RWPE2 (cell line): Measurements from ENCODE around the gene TCFL5.

Experiments
- ATAC-seq: fragments of 200-7000 bp; cut with Tn5 transposase; 3 replicates; pipeline ENCODE4 v1.9.1; 2021; ENCODE audit warnings: low read depth
- DNase-seq: peaks from one replicate; pipeline ENCODE4 v3.0.0-alpha.2; 2020; ENCODE audit warnings: low spot score
- H3K27ac ChIP-seq: fragments of 450-650 bp; 2 replicates; pipeline ENCODE4 v1.5.1; 2017; ENCODE audit warnings: mild to moderate bottlenecking; ENCODE audit not compliant: poor library complexity, severe bottlenecking
- H3K27me3 ChIP-seq: fragments of 250-450 bp; sonication (Bioruptor Pico); 2 replicates; pipeline ENCODE4 v1.5.1; 2021; ENCODE audit warnings: mild to moderate bottlenecking, moderate library complexity; ENCODE audit not compliant: insufficient read depth, poor library complexity, severe bottlenecking
- H3K36me3 ChIP-seq: fragments of 250-450 bp; sonication (Bioruptor Pico); 2 replicates; pipeline ENCODE4 v1.5.1; 2020; ENCODE audit warnings: low read depth, mild to moderate bottlenecking, moderate library complexity
- H3K4me1 ChIP-seq: fragments of 250-450 bp; sonication (Bioruptor Pico); 2 replicates; pipeline ENCODE4 v1.5.1; 2021; ENCODE audit warnings: mild to moderate bottlenecking, moderate library complexity; ENCODE audit not compliant: insufficient read depth, poor library complexity, severe bottlenecking
- H3K4me3 ChIP-seq: fragments of 250-450 bp; sonication (Bioruptor Pico); 2 replicates; pipeline ENCODE4 v1.5.1; 2021; ENCODE audit warnings: mild to moderate bottlenecking, moderate library complexity; ENCODE audit not compliant: severe bottlenecking
- H3K9me3 ChIP-seq: fragments of 250-450 bp; sonication (Bioruptor Pico); 2 replicates; pipeline ENCODE4 v1.5.1; 2021; ENCODE audit warnings: mild to moderate bottlenecking, moderate library complexity; ENCODE audit not compliant: severe bottlenecking
- CTCF ChIP-seq: fragments of 450-650 bp; IDR thresholded peaks from one replicate; pipeline ENCODE4 v1.5.1; 2017; ENCODE audit warnings: mild to moderate bottlenecking, moderate library complexity; ENCODE audit not compliant: poor library complexity, severe bottlenecking

The TCFL5 gene

GRCh38 chr20:62830821-62831220, 30.8 kb downstream of the TCFL5 start:
- Histone ChIP-seq H3K27ac (no peak overlapping the region), H3K4me1 (peaks cover 17% of the 10 kb centered on the region)

GRCh38 chr20:62830251-62830650, 31.4 kb downstream of the TCFL5 start:
- no peak for TF ChIP-seq CTCF
- no peaks in the 10 kb centered on the region for H3K9me3 ChIP-seq
- no peak overlapping the region for H3K4me3 ChIP-seq
- ATAC-seq (no peak), DNase-seq (no peak)
- H3K27ac ChIP-seq, result no peak overlapping the region
- no peaks in the 10 kb centered on the region for H3K36me3 ChIP-seq
- peaks cover 17% of the 10 kb centered on the region for H3K4me1 ChIP-seq
- no peaks in the 10 kb centered on the region for H3K27me3 ChIP-seq

More at GRCh38 chr20:62830821-62831220, 30.8 kb downstream of the TCFL5 start:
- no peaks in the 10 kb centered on the region for H3K36me3 ChIP-seq
- no peaks in the 10 kb centered on the region for H3K27me3 ChIP-seq
- DNase-seq, result no peak
- ATAC-seq, result no peak
- no peak overlapping the region for H3K4me3 ChIP-seq
- no peaks in the 10 kb centered on the region for H3K9me3 ChIP-seq
- TF ChIP-seq CTCF, result no peak

DNA sequence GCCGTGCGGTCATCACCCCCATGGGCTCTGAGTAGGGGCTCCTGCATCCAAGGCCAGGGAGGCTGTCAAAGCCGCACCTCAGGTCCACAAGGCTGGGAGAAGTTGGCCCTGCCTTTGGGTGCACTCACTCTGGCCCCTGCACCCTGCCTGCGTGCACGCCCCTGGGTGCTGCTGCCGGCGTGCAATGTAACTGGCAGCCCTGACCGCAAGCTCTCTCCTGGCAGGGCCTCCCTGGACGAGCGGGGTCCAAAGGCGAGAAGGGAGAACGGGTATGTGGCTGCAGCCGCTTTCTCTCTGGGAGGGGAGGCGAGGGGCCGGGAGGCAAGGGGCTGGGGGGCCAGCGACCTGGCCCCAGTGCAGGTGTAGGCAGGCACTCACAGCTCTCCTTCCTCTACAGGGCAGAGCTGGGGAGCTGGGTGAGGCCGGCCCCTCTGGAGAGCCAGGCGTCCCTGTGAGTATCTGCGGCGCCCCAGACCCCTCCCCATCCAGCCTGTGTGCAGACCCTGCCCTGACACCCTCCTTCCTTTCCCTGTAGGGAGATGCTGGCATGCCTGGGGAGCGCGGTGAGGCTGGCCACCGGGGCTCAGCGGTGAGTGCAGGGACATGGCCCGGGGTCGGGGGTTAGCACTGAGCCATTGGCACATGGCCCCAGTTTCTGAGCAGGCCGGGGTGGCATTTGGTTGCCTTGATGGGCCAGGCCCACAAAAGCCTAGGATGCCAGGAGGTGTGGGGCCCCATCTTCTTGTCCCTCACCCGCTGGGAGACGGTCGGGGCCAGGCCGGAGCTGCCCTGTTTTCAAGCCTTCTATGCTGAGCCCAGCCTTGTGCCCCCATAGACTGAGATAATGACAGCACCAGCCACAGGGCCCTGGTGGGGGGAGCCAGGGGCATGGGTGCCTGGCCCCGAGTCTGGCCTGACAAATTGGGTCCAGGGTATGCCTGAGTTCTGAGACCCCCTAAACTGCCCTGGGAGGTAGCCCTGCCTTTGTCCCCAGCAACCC, 32.1 kb downstream of the TCFL5 start:
- no peak for TF ChIP-seq CTCF
- H3K27me3 ChIP-seq, result no peaks in the 10 kb centered on the region
- H3K9me3 ChIP-seq, result no peaks in the 10 kb centered on the region
- ATAC-seq (no peak), DNase-seq (no peak)
- no peaks in the 10 kb centered on the region for H3K36me3 ChIP-seq
- no peak overlapping the region for H3K27ac ChIP-seq
- peaks cover 17% of the 10 kb centered on the region for H3K4me1 ChIP-seq
- no peak overlapping the region for H3K4me3 ChIP-seq

DNA sequence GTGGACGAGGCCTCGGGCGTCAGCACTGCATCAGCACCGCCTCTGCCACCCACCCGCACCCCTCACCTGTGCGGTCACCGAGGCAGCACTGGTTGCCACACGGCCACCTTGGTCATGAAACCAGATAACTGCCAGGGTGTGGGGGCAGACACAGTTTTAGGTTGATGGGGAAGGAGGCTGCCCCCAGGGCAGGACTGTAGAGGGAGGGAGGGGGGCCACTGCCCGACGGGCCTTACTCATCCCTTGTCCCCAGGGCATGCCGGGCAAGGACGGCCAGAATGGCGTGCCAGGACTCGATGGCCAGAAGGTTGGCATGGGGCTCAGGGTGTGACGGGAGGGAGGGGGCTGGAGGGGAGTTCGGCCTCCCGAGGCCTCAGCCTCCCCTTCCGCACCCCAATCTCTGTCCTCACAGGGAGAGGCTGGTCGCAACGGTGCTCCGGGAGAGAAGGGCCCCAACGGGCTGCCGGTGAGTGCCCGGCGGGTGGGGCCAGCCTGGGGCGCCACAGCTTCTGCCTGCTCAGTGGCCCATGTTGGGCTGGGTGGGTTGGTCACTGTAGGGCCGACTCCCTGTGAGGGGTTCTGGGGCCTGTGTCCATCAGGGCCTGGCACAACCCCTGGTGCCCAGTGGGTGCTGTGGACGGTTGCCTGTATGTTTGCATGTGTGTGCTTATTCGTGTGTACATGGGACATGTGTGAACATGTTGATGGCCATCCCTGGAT, 33.0 kb downstream of the TCFL5 start:
- Histone ChIP-seq H3K36me3 (no peaks in the 10 kb centered on the region), H3K27ac (no peak overlapping the region), H3K4me3 (no peak overlapping the region), H3K27me3 (no peaks in the 10 kb centered on the region), H3K9me3 (no peaks in the 10 kb centered on the region), H3K4me1 (peaks cover 17% of the 10 kb centered on the region)
- DNase-seq (no peak), ATAC-seq (no peak)
- TF ChIP-seq CTCF, result no peak
